HFF-Myc (cell line): Measurements from ENCODE around the gene ERCC6.

Experiments
- DNase-seq: peaks from one replicate; pipeline ENCODE4 v3.0.0-alpha.2; 2011; ENCODE audit warnings: low read depth; ENCODE audit errors: extremely low read depth
- H3K4me3 ChIP-seq: replicated peaks from 2 replicates; pipeline ENCODE4 v1.5.1; 2011; ENCODE audit warnings: low read depth, mild to moderate bottlenecking, control low read depth, low read length
- CTCF ChIP-seq: IDR thresholded peaks from 2 replicates; pipeline ENCODE4 v1.5.1; 2012; ENCODE audit warnings: mild to moderate bottlenecking, low read depth, low read length, control low read depth; ENCODE audit errors: missing control alignments

The ERCC6 gene

DNA sequence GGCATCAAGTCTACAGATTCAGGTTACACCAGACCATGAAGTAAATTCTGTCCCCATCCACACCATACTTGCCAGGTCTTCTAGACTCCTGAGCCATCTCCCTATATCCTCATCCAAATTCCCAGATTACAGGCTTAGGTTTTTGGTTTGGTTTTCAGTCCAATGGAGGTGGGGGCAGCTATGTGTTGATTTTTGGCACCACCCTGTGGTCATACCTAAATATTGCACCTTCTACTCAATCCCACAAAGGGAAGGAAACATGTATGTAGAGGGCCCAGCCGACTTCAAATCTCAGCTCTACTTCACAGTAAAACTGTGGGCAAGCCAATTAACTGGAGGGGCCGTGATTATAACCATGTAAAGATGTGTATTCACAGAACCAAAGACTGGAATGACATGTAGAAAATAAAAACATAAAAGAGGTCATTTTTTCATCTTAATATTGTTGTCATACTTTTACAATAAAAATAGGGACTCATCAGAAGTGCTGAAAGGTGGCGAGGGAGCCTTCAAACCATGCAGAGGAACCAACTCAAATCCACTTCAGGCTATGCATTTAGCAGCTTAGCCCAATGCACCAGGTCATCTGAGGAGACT is 19.8 kb downstream of the ERCC6 start:
- H3K4me3 ChIP-seq = no peak overlapping the region
- DNase-seq = no peak
- peak; percentile 59 for TF ChIP-seq CTCF

- no peak for DNase-seq
- H3K4me3 ChIP-seq = no peak overlapping the region
- TF ChIP-seq CTCF = no peak
These were observed 20.4 kb downstream of the ERCC6 start for GRCh38 chr10:49518566-49518965.

GRCh38 chr10:49516216-49516970 is 22.5 kb downstream of the ERCC6 start:
- TF ChIP-seq CTCF = no peak
- H3K4me3 ChIP-seq = no peak overlapping the region
- DNase-seq = no peak

DNA sequence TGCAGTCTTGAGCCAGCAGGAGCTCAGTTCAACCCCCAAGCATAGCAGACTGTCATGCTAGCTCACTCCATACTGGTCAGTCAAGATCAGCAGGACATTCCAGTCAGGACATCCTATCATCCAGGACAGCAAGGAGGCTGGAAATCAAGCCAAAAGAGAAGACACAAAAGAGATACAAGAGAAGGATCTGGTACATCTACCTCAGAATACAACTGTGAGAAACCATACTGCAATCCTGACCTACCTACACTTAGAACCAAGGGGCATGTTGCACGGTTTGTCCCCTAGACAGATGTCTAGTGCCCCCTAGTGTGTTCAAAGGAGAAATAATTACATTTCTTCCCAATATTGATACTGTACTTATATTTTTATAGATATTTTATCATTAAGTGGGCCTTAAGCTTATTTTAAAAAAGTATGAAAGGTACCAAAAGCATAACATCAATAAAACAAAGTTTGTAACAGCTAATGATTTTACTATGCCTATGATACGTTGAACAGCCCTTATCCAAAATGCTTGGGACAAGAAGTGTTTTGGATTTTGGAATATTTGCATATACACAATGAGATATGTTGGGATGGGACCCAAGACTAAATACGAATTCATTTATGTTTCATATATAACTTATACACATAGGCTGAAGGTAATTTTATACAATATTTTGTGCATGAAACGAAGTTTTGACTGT is 26.7 kb downstream of the ERCC6 start:
- peak; percentile 60 for TF ChIP-seq CTCF
- no peak overlapping the region for H3K4me3 ChIP-seq
- no peak for DNase-seq

GRCh38 chr10:49509771-49510303 is 29.1 kb downstream of the ERCC6 start:
- H3K4me3 ChIP-seq = no peak overlapping the region
- no peak for DNase-seq
- TF ChIP-seq CTCF = no peak

- no peak overlapping the region for H3K4me3 ChIP-seq
- no peak for TF ChIP-seq CTCF
- no peak for DNase-seq
These were observed 30.3 kb downstream of the ERCC6 start for GRCh38 chr10:49508654-49509053.
